ENCODE measurements around the gene REV3L. TPM values are rescaled to one million over a fixed set of nuclear protein-coding genes. Genes with fewer than 3 reads are reported as not detected.
A peak's percentile ranks its signal among the peaks of the same experiment; 100 is the strongest.

REV3L gene
- 6.4 TPM for polyA plus RNA-seq (2013, experiment 1 of 2)
- 4.5 TPM for polyA plus RNA-seq (2013, experiment 2 of 2)

GRCh38 chr6:111482959-111483735 lies at the start of gene REV3L:
Gene REV3L (minus strand): TSS chr6:111483218. CDS start chr6:111482888, 330 bp downstream.
- Histone ChIP-seq H3K27ac (ENCODE audit: low read depth, low read length) (peak within 1 kb of the TSS; percentile 99), H3K36me3 (ENCODE audit: insufficient read depth, low read length) (peaks cover 15% of the 10 kb centered on the region), H3K27me3 (ENCODE audit: insufficient read depth, low read length) (peaks cover 37% of the 10 kb centered on the region), H3K4me1 (ENCODE audit: insufficient read depth, low read length) (peaks cover 38% of the 10 kb centered on the region), H3K9ac (ENCODE audit: low read depth, low read length) (peak within 1 kb of the TSS; percentile 97), H3K4me3 (ENCODE audit: low read length) (peak within 1 kb of the TSS; percentile 95), H3K9me3 (ENCODE audit: insufficient read depth, low read depth, low read length) (peaks cover 4% of the 10 kb centered on the region; the same call in 1 of the 2 replicates)
- under 1% methylated on average over 84 of the region's 84 CpGs for WGBS

GRCh38 chr6:111531185-111531584 lies 48.2 kb upstream of the REV3L start:
- Histone ChIP-seq H3K4me1 (ENCODE audit: insufficient read depth, low read length) (peaks cover 21% of the 10 kb centered on the region), H3K4me3 (ENCODE audit: low read length) (no peak overlapping the region), H3K9ac (ENCODE audit: low read depth, low read length) (no peak overlapping the region), H3K27ac (ENCODE audit: low read depth, low read length) (no peak overlapping the region), H3K36me3 (ENCODE audit: insufficient read depth, low read length) (no peaks in the 10 kb centered on the region), H3K27me3 (ENCODE audit: insufficient read depth, low read length) (no peaks in the 10 kb centered on the region), H3K9me3 (ENCODE audit: insufficient read depth, low read depth, low read length) (no peaks in the 10 kb centered on the region)
- 93% methylated on average over 5 of the region's 5 CpGs for WGBS

- WGBS, result 82% methylated on average over 7 of the region's 8 CpGs
- Histone ChIP-seq H3K9me3 (ENCODE audit: insufficient read depth, low read depth, low read length) (no peaks in the 10 kb centered on the region), H3K27me3 (ENCODE audit: insufficient read depth, low read length) (no peaks in the 10 kb centered on the region), H3K9ac (ENCODE audit: low read depth, low read length) (no peak overlapping the region), H3K27ac (ENCODE audit: low read depth, low read length) (no peak overlapping the region), H3K36me3 (ENCODE audit: insufficient read depth, low read length) (no peaks in the 10 kb centered on the region), H3K4me1 (ENCODE audit: insufficient read depth, low read length) (peaks cover 21% of the 10 kb centered on the region), H3K4me3 (ENCODE audit: low read length) (no peak overlapping the region)
These were observed 47.6 kb upstream of the REV3L start for GRCh38 chr6:111530667-111531066.

- WGBS, result 86% methylated on average over 2 of the region's 2 CpGs
These were observed 47.2 kb upstream of the REV3L start for GRCh38 chr6:111530218-111530617.

GRCh38 chr6:111527367-111527766 lies 44.3 kb upstream of the REV3L start:
- Histone ChIP-seq H3K9ac (ENCODE audit: low read depth, low read length) (no peak overlapping the region), H3K36me3 (ENCODE audit: insufficient read depth, low read length) (no peaks in the 10 kb centered on the region), H3K4me3 (ENCODE audit: low read length) (no peak overlapping the region), H3K27me3 (ENCODE audit: insufficient read depth, low read length) (no peaks in the 10 kb centered on the region), H3K4me1 (ENCODE audit: insufficient read depth, low read length) (peaks cover 22% of the 10 kb centered on the region), H3K27ac (ENCODE audit: low read depth, low read length) (no peak overlapping the region), H3K9me3 (ENCODE audit: insufficient read depth, low read depth, low read length) (no peaks in the 10 kb centered on the region)

More at GRCh38 chr6:111530218-111530617, 47.2 kb upstream of the REV3L start:
- Histone ChIP-seq H3K36me3 (ENCODE audit: insufficient read depth, low read length) (no peaks in the 10 kb centered on the region), H3K27ac (ENCODE audit: low read depth, low read length) (no peak overlapping the region), H3K4me1 (ENCODE audit: insufficient read depth, low read length) (peaks cover 21% of the 10 kb centered on the region), H3K9ac (ENCODE audit: low read depth, low read length) (no peak overlapping the region), H3K4me3 (ENCODE audit: low read length) (no peak overlapping the region), H3K9me3 (ENCODE audit: insufficient read depth, low read depth, low read length) (no peaks in the 10 kb centered on the region), H3K27me3 (ENCODE audit: insufficient read depth, low read length) (no peaks in the 10 kb centered on the region)

GRCh38 chr6:111524735-111525134 lies 41.7 kb upstream of the REV3L start:
- no peak overlapping the region for H3K9ac ChIP-seq (ENCODE audit: low read depth, low read length)
- peaks cover 15% of the 10 kb centered on the region for H3K4me1 ChIP-seq (ENCODE audit: insufficient read depth, low read length)
- no peak overlapping the region for H3K4me3 ChIP-seq (ENCODE audit: low read length)
- no peaks in the 10 kb centered on the region for H3K9me3 ChIP-seq (ENCODE audit: insufficient read depth, low read depth, low read length)
- H3K27ac ChIP-seq (ENCODE audit: low read depth, low read length), result no peak overlapping the region
- H3K27me3 ChIP-seq (ENCODE audit: insufficient read depth, low read length), result no peaks in the 10 kb centered on the region
- H3K36me3 ChIP-seq (ENCODE audit: insufficient read depth, low read length), result no peaks in the 10 kb centered on the region

- H3K4me1 ChIP-seq (ENCODE audit: insufficient read depth, low read length), result peaks cover 15% of the 10 kb centered on the region
- WGBS, result 78% methylated on average over 4 of the region's 4 CpGs
- no peak overlapping the region for H3K27ac ChIP-seq (ENCODE audit: low read depth, low read length)
- H3K9ac ChIP-seq (ENCODE audit: low read depth, low read length), result no peak overlapping the region
- no peaks in the 10 kb centered on the region for H3K9me3 ChIP-seq (ENCODE audit: insufficient read depth, low read depth, low read length)
- no peaks in the 10 kb centered on the region for H3K27me3 ChIP-seq (ENCODE audit: insufficient read depth, low read length)
- no peaks in the 10 kb centered on the region for H3K36me3 ChIP-seq (ENCODE audit: insufficient read depth, low read length)
- H3K4me3 ChIP-seq (ENCODE audit: low read length), result no peak overlapping the region
These were observed 41.2 kb upstream of the REV3L start for GRCh38 chr6:111524252-111524651.

GRCh38 chr6:111523484-111524167 lies 40.6 kb upstream of the REV3L start:
- 73% methylated on average over 2 of the region's 2 CpGs for WGBS
- Histone ChIP-seq H3K4me3 (ENCODE audit: low read length) (no peak overlapping the region), H3K4me1 (ENCODE audit: insufficient read depth, low read length) (peaks cover 15% of the 10 kb centered on the region), H3K27ac (ENCODE audit: low read depth, low read length) (no peak overlapping the region), H3K9ac (ENCODE audit: low read depth, low read length) (no peak overlapping the region), H3K27me3 (ENCODE audit: insufficient read depth, low read length) (no peaks in the 10 kb centered on the region), H3K9me3 (ENCODE audit: insufficient read depth, low read depth, low read length) (no peaks in the 10 kb centered on the region), H3K36me3 (ENCODE audit: insufficient read depth, low read length) (no peaks in the 10 kb centered on the region)

- Histone ChIP-seq H3K27ac (ENCODE audit: low read depth, low read length) (no peak overlapping the region), H3K36me3 (ENCODE audit: insufficient read depth, low read length) (no peaks in the 10 kb centered on the region), H3K9ac (ENCODE audit: low read depth, low read length) (no peak overlapping the region), H3K27me3 (ENCODE audit: insufficient read depth, low read length) (no peaks in the 10 kb centered on the region), H3K9me3 (ENCODE audit: insufficient read depth, low read depth, low read length) (no peaks in the 10 kb centered on the region), H3K4me3 (ENCODE audit: low read length) (no peak overlapping the region), H3K4me1 (ENCODE audit: insufficient read depth, low read length) (peaks cover 23% of the 10 kb centered on the region)
- 95% methylated on average over 4 of the region's 4 CpGs for WGBS
These were observed 39.5 kb upstream of the REV3L start for GRCh38 chr6:111522393-111523020.

- H3K4me1 ChIP-seq (ENCODE audit: insufficient read depth, low read length), result peaks cover 26% of the 10 kb centered on the region
- H3K9me3 ChIP-seq (ENCODE audit: insufficient read depth, low read depth, low read length), result no peaks in the 10 kb centered on the region
- H3K4me3 ChIP-seq (ENCODE audit: low read length), result no peak overlapping the region
- no peaks in the 10 kb centered on the region for H3K36me3 ChIP-seq (ENCODE audit: insufficient read depth, low read length)
- no peak overlapping the region for H3K27ac ChIP-seq (ENCODE audit: low read depth, low read length)
- H3K27me3 ChIP-seq (ENCODE audit: insufficient read depth, low read length), result no peaks in the 10 kb centered on the region
- 94% methylated on average over 5 of the region's 5 CpGs for WGBS
- H3K9ac ChIP-seq (ENCODE audit: low read depth, low read length), result no peak overlapping the region
These were observed 38.7 kb upstream of the REV3L start for GRCh38 chr6:111521497-111522270.

- H3K36me3 ChIP-seq (ENCODE audit: insufficient read depth, low read length), result no peaks in the 10 kb centered on the region
- H3K27ac ChIP-seq (ENCODE audit: low read depth, low read length), result no peak overlapping the region
- no peaks in the 10 kb centered on the region for H3K9me3 ChIP-seq (ENCODE audit: insufficient read depth, low read depth, low read length)
- H3K27me3 ChIP-seq (ENCODE audit: insufficient read depth, low read length), result no peaks in the 10 kb centered on the region
- H3K9ac ChIP-seq (ENCODE audit: low read depth, low read length), result no peak overlapping the region
- peaks cover 26% of the 10 kb centered on the region for H3K4me1 ChIP-seq (ENCODE audit: insufficient read depth, low read length)
- H3K4me3 ChIP-seq (ENCODE audit: low read length), result no peak overlapping the region
These were observed 37.5 kb upstream of the REV3L start for GRCh38 chr6:111520524-111520923.
